Endodermal cell (in vitro differentiated cells): ENCODE measurements around the gene OLFM4. TPM values are rescaled to one million over a fixed set of nuclear protein-coding genes. Genes with fewer than 3 reads are reported as not detected.

Experiments
- DNase-seq: peaks from one replicate; pipeline ENCODE4 v3.0.0-alpha.2; 2017
- H3K27ac ChIP-seq: 2 replicates; pipeline ENCODE4 v1.5.1; 2013; ENCODE audit warnings: mild to moderate bottlenecking, low read depth, low read length, moderate library complexity
- H3K27me3 ChIP-seq: 2 replicates; pipeline ENCODE4 v1.6.1; 2013; ENCODE audit warnings: mild to moderate bottlenecking, low read length, moderate library complexity; ENCODE audit not compliant: insufficient read depth, control insufficient read depth, poor library complexity, severe bottlenecking
- H3K36me3 ChIP-seq: 2 replicates; pipeline ENCODE4 v1.7.0; 2013; ENCODE audit warnings: mild to moderate bottlenecking, low read length, moderate library complexity; ENCODE audit not compliant: control insufficient read depth, insufficient read depth
- H3K4me1 ChIP-seq: one replicate; pipeline ENCODE4 v1.7.0; 2013; ENCODE audit warnings: low read length; ENCODE audit not compliant: control insufficient read depth, insufficient read depth
- H3K4me3 ChIP-seq: 2 replicates; pipeline ENCODE4 v1.5.1; 2013; ENCODE audit warnings: mild to moderate bottlenecking, low read length, moderate library complexity
- H3K9ac ChIP-seq: 2 replicates; pipeline ENCODE4 v1.6.1; 2013; ENCODE audit warnings: mild to moderate bottlenecking, low read length, moderate library complexity; ENCODE audit not compliant: poor library complexity, severe bottlenecking; ENCODE audit errors: extremely low read depth
- H3K9me3 ChIP-seq: 2 replicates; pipeline ENCODE4 v1.6.1; 2013; ENCODE audit warnings: mild to moderate bottlenecking, low read length, moderate library complexity; ENCODE audit not compliant: control insufficient read depth
- H3K27ac Mint-ChIP-seq: 2 replicates; pipeline ENCODE4 v1.8.0; 2020; ENCODE audit warnings: mixed read lengths
- H3K27me3 Mint-ChIP-seq: 2 replicates; pipeline ENCODE4 v1.8.0; 2021; ENCODE audit warnings: mild to moderate bottlenecking, mixed read lengths; ENCODE audit not compliant: insufficient read depth
- H3K36me3 Mint-ChIP-seq: 2 replicates; pipeline ENCODE4 v1.8.0; 2020; ENCODE audit warnings: low read depth, mixed read lengths
- H3K4me1 Mint-ChIP-seq: 2 replicates; pipeline ENCODE4 v1.8.0; 2020; ENCODE audit warnings: mixed read lengths
- H3K4me3 Mint-ChIP-seq: 2 replicates; pipeline ENCODE4 v1.8.0; 2020; ENCODE audit warnings: mild to moderate bottlenecking, moderate library complexity, mixed read lengths
- H3K9me3 Mint-ChIP-seq: 2 replicates; pipeline ENCODE4 v1.8.0; 2020; ENCODE audit warnings: mild to moderate bottlenecking, mixed read lengths
- CTCF ChIP-seq: fragments of 200-600 bp; sonication (generic); conservative IDR thresholded peaks from 2 replicates; pipeline ENCODE4 v1.5.0; 2021; ENCODE audit warnings: antibody characterized with exemption, mild to moderate bottlenecking
- WGBS, 2 experiments: methylation state at CpG; one replicate each; pipeline versions ENCODE4 v1.1.5 to v1.1.7; 2013; ENCODE audit warnings: missing lambda C conversion rate in 2 of 2, mixed read lengths in 1 of 2; ENCODE audit not compliant: insufficient coverage in 1 of 2, insufficient read length in 1 of 2; 5-methylcytosine and 5-hydroxymethylcytosine counted together
- total RNA-seq, 2 donors: library from RNA; stranded (reverse); fragmentation: NEBNext Ultra II Directional in 1 of 2; extraction: Animal tissue kit (Norgen Biotek cat#: 25700) in 1 of 2; gene quantifications; 2 replicates in 1 of 2; 3 replicates in 1 of 2; pipeline ENCODE4 v1.2.1, GENCODE V29; 2021

The OLFM4 gene
- total RNA-seq, 2 donors from 2014 or later: not detected

GRCh38 chr13:53020764-53021335 lies 7.8 kb upstream of the OLFM4 start:
- no peak for TF ChIP-seq CTCF
- Mint-ChIP-seq H3K27me3 (peaks cover 3% of the 10 kb centered on the region), H3K4me3 (no peak overlapping the region), H3K27ac (no peak overlapping the region), H3K36me3 (no peaks in the 10 kb centered on the region), H3K4me1 (no peaks in the 10 kb centered on the region), H3K9me3 (peaks cover 6% of the 10 kb centered on the region)
- WGBS, 2 experiments: 67 to 82% methylated on average over 5 of the region's 5 CpGs
- peak overlapping the region; percentile 17 for H3K27ac ChIP-seq
- H3K4me1 ChIP-seq: no peaks in the 10 kb centered on the region
- no peak overlapping the region for H3K4me3 ChIP-seq
- DNase-seq: no peak
- no peaks in the 10 kb centered on the region for H3K36me3 ChIP-seq
- H3K9me3 ChIP-seq: peaks cover 8% of the 10 kb centered on the region
- H3K9ac ChIP-seq: no peak overlapping the region
- no peaks in the 10 kb centered on the region for H3K27me3 ChIP-seq

GRCh38 chr13:53023246-53023645 lies 5.4 kb upstream of the OLFM4 start:
- H3K36me3 ChIP-seq: no peaks in the 10 kb centered on the region
- Mint-ChIP-seq H3K27me3 (peaks cover 2% of the 10 kb centered on the region), H3K4me1 (no peaks in the 10 kb centered on the region), H3K4me3 (no peak overlapping the region), H3K9me3 (no peaks in the 10 kb centered on the region), H3K27ac (no peak overlapping the region), H3K36me3 (no peaks in the 10 kb centered on the region)
- H3K4me1 ChIP-seq: no peaks in the 10 kb centered on the region
- no peak overlapping the region for H3K27ac ChIP-seq
- no peak for TF ChIP-seq CTCF
- no peaks in the 10 kb centered on the region for H3K27me3 ChIP-seq
- DNase-seq: no peak
- WGBS, 2 experiments: 92 to 100% methylated on average over 1 to 2 of the region's 2 CpGs
- H3K9me3 ChIP-seq: no peaks in the 10 kb centered on the region
- no peak overlapping the region for H3K9ac ChIP-seq
- no peak overlapping the region for H3K4me3 ChIP-seq

- Mint-ChIP-seq H3K4me3 (no peak overlapping the region), H3K27ac (no peak overlapping the region), H3K27me3 (peaks cover 2% of the 10 kb centered on the region), H3K4me1 (no peaks in the 10 kb centered on the region), H3K36me3 (no peaks in the 10 kb centered on the region), H3K9me3 (no peaks in the 10 kb centered on the region)
- H3K9ac ChIP-seq: no peak overlapping the region
- H3K27ac ChIP-seq: no peak overlapping the region
- H3K4me3 ChIP-seq: no peak overlapping the region
- DNase-seq: no peak
- H3K4me1 ChIP-seq: no peaks in the 10 kb centered on the region
- H3K9me3 ChIP-seq: no peaks in the 10 kb centered on the region
- 92 to 97% methylated on average over 3 to 5 of the region's 5 CpGs for WGBS, 2 experiments
- no peaks in the 10 kb centered on the region for H3K27me3 ChIP-seq
- TF ChIP-seq CTCF: no peak
- H3K36me3 ChIP-seq: no peaks in the 10 kb centered on the region
Observed at GRCh38 chr13:53028063-53028462, 550 bp upstream of the OLFM4 start.
